Endothelial cell of umbilical vein (primary cell): ENCODE data around the gene SGCG. TPM values are rescaled to one million over a fixed set of nuclear protein-coding genes. Genes with fewer than 3 reads are reported as not detected.

Experiments
- BruUV-seq: library from RNA; stranded (reverse); fragments of 400-500 nt; replicated peaks from 2 replicates; lab custom pipeline; 2021; lab: Mats Ljungman, UMichigan
- CTCF ChIA-PET: fragments of 300-600, 350-600 bp; sonication (Branson Sonifier 250); formaldehyde crosslinking; loops from one replicate; lab custom pipeline; 2021; ENCODE audit warnings: antibody characterized with exemption, inconsistent platforms; lab: Charles Lee
- POLR2A ChIA-PET: fragments of 300-600, 350-600 bp; sonication (Branson Sonifier 250); formaldehyde crosslinking; loops from one replicate; lab custom pipeline; 2021; ENCODE audit warnings: antibody characterized with exemption, inconsistent platforms; lab: Charles Lee
- DNase-seq: peaks from one replicate; pipeline ENCODE4 v3.0.0-alpha.2; 2011; ENCODE audit warnings: low read depth, low spot score
- FAIRE-seq: peaks from 2 replicates; lab custom pipeline; 2011; peaks lifted over from hg19 to GRCh38; lab: Jason Lieb, UNC
- H2AFZ ChIP-seq: 2 replicates; pipeline ENCODE4 v1.6.0; 2012; ENCODE audit warnings: low read depth, low read length, control low read depth, inconsistent platforms
- H3K27ac ChIP-seq: 2 replicates; pipeline ENCODE4 v1.5.1; 2011; ENCODE audit warnings: low read depth, mild to moderate bottlenecking, control low read depth, low read length, moderate library complexity; ENCODE audit not compliant: insufficient read depth
- H3K27me3 ChIP-seq, 2 experiments: 2 replicates each; pipeline versions ENCODE4 v1.6.0 to v1.6.1; 2011; ENCODE audit warnings: low read length in 2 of 2, mixed read lengths in 1 of 2; ENCODE audit not compliant: control insufficient read depth in 2 of 2, insufficient read depth in 2 of 2
- H3K36me3 ChIP-seq, 2 experiments: 2 replicates in 1 of 2; 3 replicates in 1 of 2; pipeline ENCODE4 v1.5.1; 2011; ENCODE audit warnings: low read length in 2 of 2, mild to moderate bottlenecking in 1 of 2, moderate library complexity in 1 of 2; ENCODE audit not compliant: control insufficient read depth in 2 of 2, insufficient read depth in 2 of 2; ENCODE audit errors: extremely low read depth in 1 of 2
- H3K4me1 ChIP-seq: 3 replicates; pipeline ENCODE4 v1.5.1; 2011; ENCODE audit warnings: mild to moderate bottlenecking, low read length; ENCODE audit not compliant: control insufficient read depth, insufficient read depth; ENCODE audit errors: extremely low read depth
- H3K4me2 ChIP-seq: 2 replicates; pipeline ENCODE4 v1.6.1; 2011; ENCODE audit warnings: low read length, control low read depth, mixed read lengths; ENCODE audit not compliant: insufficient read depth
- H3K4me3 ChIP-seq, 3 experiments: fragments of 200-600 bp in 1 of 3; sonication (generic), shearing (Covaris generic) in 1 of 3; replicated peaks in 1 of 3; 2 replicates each; pipeline ENCODE4 v1.5.1; 2011 to 2016; ENCODE audit warnings: control low read depth in 3 of 3, low read length in 3 of 3, mild to moderate bottlenecking in 2 of 3, inconsistent platforms in 1 of 3, low read depth in 1 of 3, moderate library complexity in 1 of 3; ENCODE audit not compliant: insufficient read depth in 1 of 3
- H3K79me2 ChIP-seq: 2 replicates; pipeline ENCODE4 v1.6.0; 2012; ENCODE audit warnings: low read length, inconsistent platforms; ENCODE audit not compliant: control insufficient read depth, insufficient read depth
- H3K9ac ChIP-seq: replicated peaks from 2 replicates; pipeline ENCODE3; 2011; ENCODE audit warnings: low read length, control low read depth; ENCODE audit not compliant: insufficient read depth; ENCODE audit errors: extremely low read depth
- H3K9me1 ChIP-seq: replicated peaks from 3 replicates; pipeline ENCODE4 v1.6.0; 2011; ENCODE audit warnings: mild to moderate bottlenecking, low read length; ENCODE audit not compliant: control insufficient read depth, insufficient read depth; ENCODE audit errors: extremely low read depth
- H3K9me3 ChIP-seq: replicated peaks from 2 replicates; pipeline ENCODE4 v1.5.1; 2012; ENCODE audit warnings: low read length, inconsistent platforms; ENCODE audit not compliant: control insufficient read depth, insufficient read depth
- H4K20me1 ChIP-seq: replicated peaks from 2 replicates; pipeline ENCODE3; 2011; ENCODE audit warnings: mild to moderate bottlenecking, low read length; ENCODE audit not compliant: control insufficient read depth, insufficient read depth; ENCODE audit errors: extremely low read depth
- EZH2 ChIP-seq: IDR thresholded peaks from 2 replicates; pipeline ENCODE4 v1.6.1; 2012; ENCODE audit warnings: borderline replicate concordance, low read depth, mild to moderate bottlenecking, moderate library complexity, low read length, inconsistent platforms; ENCODE audit not compliant: severe bottlenecking
- FOS ChIP-seq: IDR thresholded peaks from 2 replicates; pipeline ENCODE4 v1.6.1; 2011; ENCODE audit warnings: mild to moderate bottlenecking, low read length, moderate library complexity, borderline replicate concordance; ENCODE audit not compliant: insufficient read depth
- GATA2 ChIP-seq: IDR thresholded peaks from 2 replicates; pipeline ENCODE4 v1.7.0; 2011; ENCODE audit warnings: low read depth, mild to moderate bottlenecking, moderate library complexity, mixed read lengths, low read length; ENCODE audit not compliant: insufficient read length, insufficient read depth
- JUN ChIP-seq: IDR thresholded peaks from 2 replicates; pipeline ENCODE4 v1.6.1; 2011; ENCODE audit warnings: borderline replicate concordance, low read depth; ENCODE audit not compliant: insufficient read length, insufficient read depth
- MYC ChIP-seq: IDR thresholded peaks from one replicate; pipeline ENCODE4 v1.6.1; 2011; ENCODE audit warnings: mild to moderate bottlenecking, low read depth, low read length
- POLR2AphosphoS5 ChIP-seq: IDR thresholded peaks from 2 replicates; pipeline ENCODE4 v1.6.1; 2012; ENCODE audit warnings: low read depth, mild to moderate bottlenecking, control low read depth, low read length, moderate library complexity; ENCODE audit not compliant: insufficient read depth
- dilution Hi-C: fragments of 300-500 bp; cut with MboI; formaldehyde crosslinking; loops from one replicate; pipeline ENCODE4 v1.15.0; 2019; ENCODE audit warnings: low sequenced_read_pairs; ENCODE audit not compliant: extremely low pct_ligation_motif_present
- intact Hi-C: fragments of 100-400 bp; cut with micrococcal nuclease; formaldehyde crosslinking; loops from one replicate; pipeline ENCODE4 v1.10.0; 2022
- polyA plus RNA-seq, 4 experiments: library from polyadenylated mRNA; depleted of rRNA in 3 of 4; stranded (reverse) in 3 of 4; unstranded in 1 of 4; fragments of >200 nt; gene quantifications; 2 replicates each; pipeline versions ENCODE4 v1.2.1 to v1.2.3, GENCODE V29; 2011 to 2012; ENCODE audit warnings: missing spikeins in 1 of 4
- total RNA-seq: library from RNA; stranded (reverse); gene quantifications from 2 replicates; pipeline ENCODE4 v1.2.3, GENCODE V29; 2021
- TF ChIP-seq, protein P1 (sequence below): IDR thresholded peaks from 2 replicates; pipeline ENCODE4 v1.6.1; 2011; ENCODE audit not compliant: insufficient read depth, insufficient read length
- TF ChIP-seq, protein P2 (sequence below), 2 donors: IDR thresholded peaks; 1 replicate in 1 of 2; 2 replicates in 1 of 2; pipeline ENCODE4 v1.5.1; 2011; ENCODE audit warnings: low read length in 2 of 2, mild to moderate bottlenecking in 2 of 2, moderate library complexity in 2 of 2, control low read depth in 1 of 2, inconsistent platforms in 1 of 2, low read depth in 1 of 2; ENCODE audit not compliant: insufficient read depth in 1 of 2; ENCODE audit errors: extremely low read depth in 1 of 2

SGCG gene
- total and polyA plus RNA-seq, 2 donors (not counting 3 experiments of a cell fraction or from before 2014, with no cell fraction given), result 0.22 TPM; not detected in 1

DNA sequence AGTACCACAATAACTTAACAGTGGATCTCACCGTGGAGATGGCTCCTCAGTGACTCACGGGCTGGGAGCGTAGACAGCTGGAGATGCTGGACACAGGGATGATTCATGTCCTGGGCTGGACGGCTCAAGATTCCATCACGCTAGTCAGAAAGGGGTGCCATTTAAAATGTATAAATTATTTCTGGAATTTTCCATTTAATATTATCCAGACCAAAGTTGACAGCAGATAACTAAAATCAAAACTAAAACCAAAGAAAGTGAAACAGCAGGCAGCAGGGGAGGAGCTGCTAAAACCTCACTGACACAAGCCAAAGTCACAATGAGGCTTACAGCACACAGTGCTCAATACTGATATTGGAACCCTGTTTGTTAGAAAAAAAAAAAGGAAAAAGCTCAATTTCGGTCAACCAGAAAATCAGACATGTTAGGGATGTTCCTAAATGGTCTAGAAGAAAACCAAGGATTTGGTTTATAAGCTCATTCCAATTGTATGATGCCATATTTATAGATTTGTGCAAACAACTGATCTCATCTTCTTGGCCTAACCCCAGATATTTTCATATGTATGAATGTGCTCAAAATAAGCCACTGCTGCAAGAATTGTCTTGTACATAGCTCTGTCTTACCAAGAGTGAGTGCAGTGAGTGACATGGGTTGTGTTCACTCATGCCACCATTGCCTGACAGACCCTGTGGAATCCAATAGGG lies 140.9 kb downstream of the SGCG start:
- no peaks in the 10 kb centered on the region for H3K9me3 ChIP-seq
- dilution Hi-C loops, result no loop called here
- peak; percentile 98 for TF ChIP-seq FOS
- TF ChIP-seq POLR2AphosphoS5, result peak; percentile 33
- no peak for TF ChIP-seq EZH2
- no peak for TF ChIP-seq MYC
- TF ChIP-seq, protein P1, sequence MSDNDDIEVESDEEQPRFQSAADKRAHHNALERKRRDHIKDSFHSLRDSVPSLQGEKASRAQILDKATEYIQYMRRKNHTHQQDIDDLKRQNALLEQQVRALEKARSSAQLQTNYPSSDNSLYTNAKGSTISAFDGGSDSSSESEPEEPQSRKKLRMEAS, result no peak
- TF ChIP-seq, protein P2, sequence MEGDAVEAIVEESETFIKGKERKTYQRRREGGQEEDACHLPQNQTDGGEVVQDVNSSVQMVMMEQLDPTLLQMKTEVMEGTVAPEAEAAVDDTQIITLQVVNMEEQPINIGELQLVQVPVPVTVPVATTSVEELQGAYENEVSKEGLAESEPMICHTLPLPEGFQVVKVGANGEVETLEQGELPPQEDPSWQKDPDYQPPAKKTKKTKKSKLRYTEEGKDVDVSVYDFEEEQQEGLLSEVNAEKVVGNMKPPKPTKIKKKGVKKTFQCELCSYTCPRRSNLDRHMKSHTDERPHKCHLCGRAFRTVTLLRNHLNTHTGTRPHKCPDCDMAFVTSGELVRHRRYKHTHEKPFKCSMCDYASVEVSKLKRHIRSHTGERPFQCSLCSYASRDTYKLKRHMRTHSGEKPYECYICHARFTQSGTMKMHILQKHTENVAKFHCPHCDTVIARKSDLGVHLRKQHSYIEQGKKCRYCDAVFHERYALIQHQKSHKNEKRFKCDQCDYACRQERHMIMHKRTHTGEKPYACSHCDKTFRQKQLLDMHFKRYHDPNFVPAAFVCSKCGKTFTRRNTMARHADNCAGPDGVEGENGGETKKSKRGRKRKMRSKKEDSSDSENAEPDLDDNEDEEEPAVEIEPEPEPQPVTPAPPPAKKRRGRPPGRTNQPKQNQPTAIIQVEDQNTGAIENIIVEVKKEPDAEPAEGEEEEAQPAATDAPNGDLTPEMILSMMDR (IDR thresholded peaks at IDR 0.05; ENCODE audit: extremely low read depth in 1 of 2, insufficient read depth in 1 of 2, low read depth in 1 of 2, low read length in 2 of 2), result no peak
- peak; percentile 40 for TF ChIP-seq GATA2
- peak; percentile 86 for TF ChIP-seq JUN
- H3K27me3 ChIP-seq, result no peaks in the 10 kb centered on the region
- H3K9ac ChIP-seq, result peak overlapping the region; percentile 87
- H3K4me3 ChIP-seq, result peak overlapping the region in 1 of 3 experiments; percentile 30
- peak overlapping the region; percentile 98 for H3K27ac ChIP-seq
- BruUV-seq, result no TSS peak
- FAIRE-seq (peak; percentile 91), DNase-seq (peak; percentile 92)
- H3K4me2 ChIP-seq, result peak overlapping the region; percentile 70
- intact Hi-C loops, result loop anchor here (2.0 to 5.0 kb wide), 3 partner anchors 53 to 566 kb away; partner anchors contain the start of gene MIPEP
- no peaks in the 10 kb centered on the region for H4K20me1 ChIP-seq
- H3K4me1 ChIP-seq, result peaks cover 41% of the 10 kb centered on the region
- peak overlapping the region; percentile 41 for H2AFZ ChIP-seq
- ChIA-PET POLR2A (interaction anchor here (0.7 kb wide), 1 partner anchor 105 kb away, joined by 3 read pairs; no protein-coding TSS in a partner anchor), CTCF (interaction anchor here (1.1 to 3.8 kb wide), 2 partner anchors 54 to 1684 kb away, joined by 3 to 45 read pairs; no protein-coding TSS in a partner anchor)
- H3K9me1 ChIP-seq, result no peaks in the 10 kb centered on the region
- H3K36me3 ChIP-seq, result no peaks in the 10 kb centered on the region
- no peaks in the 10 kb centered on the region for H3K79me2 ChIP-seq
